ENCODE data around the gene ENDOU. TPM values are rescaled to one million over a fixed set of nuclear protein-coding genes. Genes with fewer than 3 reads are reported as not detected.

The ENDOU gene
- total RNA-seq, 1 donor from 2014 or later: not detected

Other genes with a start within 250 kb of the ENDOU start
- 24.4 TPM for gene RPAP3, start 19.5 kb downstream of the ENDOU start, total RNA-seq
- 37.3 TPM for gene RAPGEF3, start 33.4 kb upstream of the ENDOU start, total RNA-seq
- 23.2 TPM for gene SLC48A1, start 47.7 kb upstream of the ENDOU start, total RNA-seq
- 38.8 TPM for gene HDAC7, start 94.4 kb upstream of the ENDOU start, total RNA-seq
- 0.35 TPM for gene VDR, start 179.5 kb upstream of the ENDOU start, total RNA-seq
- 45.6 TPM for gene TMEM106C, start 238.1 kb upstream of the ENDOU start, total RNA-seq

All from Right ventricle myocardium inferior (tissue), 1 donor.